Lung microvascular endothelial cell (primary cell): ENCODE measurements around the gene MTREX. TPM values are rescaled to one million over a fixed set of nuclear protein-coding genes. Genes with fewer than 3 reads are reported as not detected.

Source experiments
- DNase-seq, 2 donors: peaks; one replicate each; pipeline versions ENCODE4 v3.0.0 to v3.0.0-alpha.2; 2010; ENCODE audit warnings: low read depth in 2 of 2
- total RNA-seq: library from RNA; depleted of rRNA; stranded (reverse); fragments of >200 nt; gene quantifications from 2 replicates; pipeline ENCODE4 v1.2.1, GENCODE V29; 2014

MTREX gene
- total RNA-seq, 1 donor from 2014 or later = 46.2 TPM

DNA sequence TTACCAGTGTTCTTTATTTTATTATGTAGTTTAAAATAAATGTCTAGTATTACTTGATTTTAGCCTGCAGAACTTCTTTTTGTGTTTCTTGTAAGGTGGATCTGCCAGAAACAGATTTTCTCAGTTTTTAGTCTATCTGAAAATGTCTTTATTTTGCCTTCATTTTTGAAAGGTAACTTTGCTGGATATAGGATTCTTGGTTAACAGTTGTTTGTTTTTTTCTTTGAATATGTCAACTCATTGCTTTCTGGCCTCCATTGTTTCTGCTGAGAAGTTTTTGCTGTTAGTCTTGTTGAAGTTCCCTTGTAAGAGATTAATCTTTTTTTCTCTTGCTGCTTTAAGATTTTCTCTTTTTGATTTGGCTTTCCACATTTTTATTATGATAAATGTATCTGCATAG lies 75.5 kb downstream of the MTREX start:
- DNase-seq = no peak

DNA sequence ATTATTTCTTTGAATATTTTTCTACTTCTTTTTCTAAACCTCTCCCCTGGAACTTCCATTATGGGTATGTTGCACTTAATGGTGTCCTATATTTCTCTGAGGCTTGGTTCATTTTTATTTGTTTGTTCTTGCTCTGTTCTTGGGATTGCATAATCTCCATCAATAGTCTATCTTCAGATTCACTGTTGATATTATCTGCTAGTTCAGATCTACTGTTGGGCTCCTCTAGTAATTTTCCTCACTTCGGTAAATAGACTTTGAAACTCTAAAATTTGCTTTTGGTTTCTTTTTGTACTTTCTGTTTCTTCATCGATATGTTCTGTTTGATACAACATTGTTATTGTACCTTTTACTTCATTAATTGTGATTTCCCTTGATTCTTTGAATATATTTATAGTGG lies 76.3 kb downstream of the MTREX start:
- no peak for DNase-seq

DNA sequence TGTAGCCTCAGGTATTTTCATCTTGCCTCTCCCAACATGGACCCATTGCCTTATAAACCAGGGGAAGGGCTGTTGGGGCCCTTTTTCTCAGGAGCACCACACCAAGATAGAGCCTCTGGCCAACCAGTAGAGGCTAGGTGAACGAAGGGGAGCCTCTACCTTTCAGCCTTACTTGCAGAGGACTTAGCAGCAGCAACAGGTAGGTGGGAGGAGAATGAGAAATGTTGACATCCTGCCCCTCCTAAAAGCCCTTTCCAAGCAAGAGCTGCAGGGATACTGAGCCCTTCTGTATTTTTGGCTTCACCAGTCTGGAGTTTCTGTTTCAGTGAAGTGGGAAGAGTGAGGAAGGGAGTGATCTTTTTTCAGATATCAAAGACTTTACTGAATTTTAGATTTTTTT lies 77.4 kb downstream of the MTREX start:
- DNase-seq = no peak

DNA sequence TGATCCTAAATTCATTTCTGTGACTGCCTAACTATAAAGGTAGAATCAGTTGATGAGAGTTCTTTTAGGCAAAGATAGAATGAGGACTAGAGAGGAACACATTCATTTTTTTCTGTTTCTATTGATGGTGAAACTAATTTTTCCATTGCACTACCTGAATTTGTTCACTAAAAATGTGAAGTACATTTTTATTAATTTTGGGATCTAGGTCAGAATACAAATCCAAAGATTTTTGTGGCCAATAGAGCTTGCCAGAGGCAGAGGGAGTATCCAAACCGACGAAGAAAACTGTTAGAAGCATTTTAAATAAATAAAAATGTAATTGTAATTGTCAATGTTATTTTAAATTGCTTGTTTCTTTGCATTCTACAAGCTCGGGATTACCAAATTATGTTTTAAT lies 78.1 kb downstream of the MTREX start:
- DNase-seq = no peak

DNA sequence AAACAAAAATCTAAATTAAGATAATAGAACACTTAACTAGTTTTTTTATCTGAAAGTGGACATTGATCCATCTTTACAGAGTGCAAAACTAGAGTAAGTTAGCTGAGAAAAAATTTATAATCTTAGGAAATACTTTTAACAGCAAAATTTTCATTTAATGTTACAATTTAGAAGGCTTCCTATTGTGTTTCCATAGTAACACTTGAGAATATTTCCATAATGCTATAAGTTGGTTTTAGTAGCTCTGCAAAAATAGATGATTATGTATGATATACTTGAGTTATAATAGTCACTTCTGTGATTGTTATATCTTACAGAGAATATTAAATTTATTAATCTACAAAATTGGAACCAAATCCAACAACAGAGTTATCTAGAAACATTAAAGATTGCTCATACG lies 78.6 kb downstream of the MTREX start:
- no peak for DNase-seq

DNA sequence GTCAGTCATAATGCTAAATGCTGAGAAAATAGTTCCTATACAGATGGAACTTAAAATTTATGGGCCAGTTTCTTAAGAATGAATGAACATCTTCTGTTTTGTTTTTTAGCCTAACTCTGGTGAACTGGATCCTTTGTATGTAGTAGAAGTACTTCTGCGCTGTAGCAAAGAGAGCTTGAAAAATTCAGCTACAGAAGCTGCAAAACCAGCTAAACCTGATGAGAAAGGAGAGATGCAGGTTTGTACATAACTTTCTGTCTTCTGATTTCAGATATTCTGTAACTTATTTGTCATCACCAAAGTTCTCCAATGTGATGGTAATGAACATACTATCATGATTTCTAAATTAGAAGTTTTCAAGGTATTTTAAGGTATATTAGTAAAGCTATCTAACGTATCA lies 80.1 kb downstream of the MTREX start:
- no peak for DNase-seq

DNA sequence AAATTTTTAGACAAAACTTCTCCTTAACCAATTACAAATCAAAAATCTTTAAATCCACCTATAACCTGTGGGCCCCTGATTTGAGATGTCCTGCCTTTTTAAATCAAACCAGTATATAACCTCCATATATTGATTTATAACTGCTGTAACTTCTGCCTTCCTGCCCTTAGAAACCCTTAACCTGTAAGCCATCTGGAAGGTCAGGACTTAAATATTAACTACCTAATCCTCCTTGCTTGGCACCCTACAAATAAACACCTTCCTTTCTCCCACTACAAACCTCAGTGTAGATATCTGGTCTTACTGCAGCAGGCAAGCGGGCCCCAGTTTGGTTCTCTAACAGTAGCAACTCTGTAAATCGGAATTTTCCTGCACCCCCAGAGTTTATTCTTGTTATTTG lies 83.9 kb downstream of the MTREX start:
- no peak for DNase-seq

DNA sequence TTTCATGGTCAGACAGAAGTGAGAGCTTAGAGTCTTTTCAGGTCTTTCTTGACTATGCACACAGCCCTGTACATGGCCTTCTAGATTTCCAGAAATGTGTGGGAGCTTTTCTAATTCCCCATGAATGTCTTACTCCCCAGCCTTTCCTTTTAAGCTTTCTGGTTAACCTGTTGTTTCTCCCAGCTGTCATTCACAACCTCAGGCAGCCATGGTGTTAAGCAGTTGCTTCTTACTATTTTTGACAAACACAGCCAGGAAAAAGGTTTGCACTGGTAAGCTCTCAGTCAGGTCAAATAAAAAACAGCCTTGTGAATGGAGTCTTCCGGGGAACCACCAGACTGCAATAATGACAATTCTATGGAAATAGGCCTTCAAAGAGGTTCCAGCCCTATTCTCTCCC lies 84.9 kb downstream of the MTREX start:
- DNase-seq = no peak

DNA sequence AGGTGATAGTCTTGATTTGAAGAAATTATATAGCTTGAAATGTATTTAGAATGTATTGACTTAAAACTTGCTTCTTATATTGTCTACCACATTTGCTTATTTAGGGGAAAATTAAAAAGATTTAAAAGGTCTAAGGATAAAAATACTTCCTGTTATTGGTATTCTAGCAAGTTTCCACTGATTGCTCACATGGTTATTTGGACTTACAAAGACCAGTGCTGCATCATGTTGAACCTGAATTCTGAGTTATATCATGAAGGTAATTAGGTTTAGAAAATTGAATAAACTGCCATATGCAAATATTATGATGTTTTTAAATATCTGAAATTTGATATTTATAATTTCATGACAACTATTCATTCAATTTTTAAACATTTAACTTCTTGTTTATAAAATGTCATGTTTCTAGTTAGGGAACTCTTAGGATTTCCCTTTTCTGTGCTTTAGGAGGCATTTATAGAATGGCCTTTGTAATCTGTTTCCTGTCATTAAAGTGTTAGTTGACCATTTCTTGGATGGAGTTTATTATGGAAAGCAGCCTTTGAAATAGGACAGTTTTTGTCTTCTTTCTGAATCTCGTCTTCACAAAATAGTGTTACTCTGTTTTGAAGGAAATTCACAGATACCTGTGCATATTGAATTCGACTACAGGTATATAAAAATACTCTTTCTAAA lies 85.8 kb downstream of the MTREX start:
- DNase-seq = peak; percentile 28 to 65

DNA sequence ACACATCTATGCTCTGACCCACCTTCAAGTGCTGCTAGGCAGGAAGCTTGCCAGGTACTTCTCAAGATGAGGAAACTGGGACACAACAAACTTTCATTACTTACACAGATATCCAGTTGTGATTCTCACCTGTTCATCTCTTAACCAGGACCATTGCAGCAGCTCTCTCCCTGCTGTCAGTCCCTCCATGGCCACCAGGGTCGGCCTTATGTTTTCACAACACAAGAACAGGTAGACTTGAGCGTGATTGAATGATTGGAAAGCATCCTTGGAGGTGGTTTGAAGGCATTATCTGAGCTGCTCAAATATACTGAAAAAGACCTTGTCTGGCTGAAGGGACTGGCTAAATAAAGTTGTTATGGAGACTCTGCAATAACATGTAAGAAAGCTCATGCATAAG lies 94.4 kb downstream of the MTREX start:
- DNase-seq = no peak

DNA sequence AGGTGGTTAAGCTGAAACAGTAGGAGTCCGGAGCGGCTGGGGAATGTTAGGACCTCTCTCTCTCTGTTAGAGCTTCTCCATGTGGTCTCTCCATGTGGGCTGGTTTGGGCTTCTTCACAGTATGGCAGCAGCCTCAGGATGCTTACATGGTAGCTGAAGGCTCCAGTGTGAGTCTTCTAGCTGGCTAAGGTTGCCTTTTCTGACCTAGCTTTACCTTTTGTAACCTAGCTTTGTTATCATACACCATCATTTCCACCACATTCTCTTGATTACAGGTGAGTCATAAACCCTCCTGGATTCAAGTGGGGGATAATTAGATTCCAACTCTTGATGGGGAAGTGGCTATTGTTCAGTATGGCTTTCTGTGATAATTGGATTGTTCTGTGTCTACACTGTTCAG lies 98.5 kb downstream of the MTREX start:
- DNase-seq = no peak

DNA sequence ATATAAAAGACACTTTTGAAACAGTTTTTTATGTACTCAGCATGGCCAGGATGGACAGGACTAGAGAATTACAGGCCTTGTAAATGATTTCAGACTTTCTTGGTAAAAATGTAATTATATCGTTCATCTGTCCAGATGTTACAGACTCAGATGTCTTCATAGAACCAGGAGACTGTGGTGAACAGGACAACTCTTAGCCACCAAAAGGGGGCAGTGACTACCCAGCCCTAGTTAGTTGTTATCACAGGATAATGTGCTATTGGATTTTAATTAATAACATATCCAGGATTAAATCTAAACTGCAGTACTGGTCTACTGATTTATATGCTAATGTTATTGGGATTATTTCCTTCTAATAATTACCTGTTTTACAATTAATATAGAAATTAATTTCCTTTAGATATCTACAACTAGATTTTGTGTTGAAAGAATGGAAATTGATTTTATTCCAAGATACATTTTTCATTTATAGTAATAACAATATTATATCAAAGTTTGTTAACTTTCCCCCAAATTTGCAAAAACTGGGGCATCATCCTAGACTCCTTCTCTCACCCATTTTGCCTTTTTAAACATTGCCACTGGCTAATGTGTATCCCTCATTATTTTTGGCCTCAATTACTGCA lies 99.4 kb downstream of the MTREX start:
- DNase-seq = peak; percentile 70 to 80

DNA sequence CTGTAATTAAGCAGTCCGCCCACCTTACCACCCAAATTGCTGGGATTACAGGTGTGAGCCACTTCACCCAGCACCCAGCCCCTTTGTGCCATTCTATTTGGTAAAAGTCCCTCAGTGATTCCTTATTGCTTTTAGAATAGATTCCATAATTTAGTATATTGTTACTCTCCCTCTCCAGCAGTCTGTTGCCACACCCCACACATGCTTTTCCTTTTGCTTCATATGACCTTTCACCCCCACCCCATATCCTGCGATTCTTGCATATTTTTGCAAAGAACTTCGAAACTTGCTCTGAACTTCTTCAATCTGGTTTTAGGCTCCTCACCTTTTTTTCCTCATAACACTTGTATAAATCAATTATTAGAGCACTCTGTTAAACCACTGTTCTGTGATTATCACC lies 100.2 kb downstream of the MTREX start:
- DNase-seq = no peak

DNA sequence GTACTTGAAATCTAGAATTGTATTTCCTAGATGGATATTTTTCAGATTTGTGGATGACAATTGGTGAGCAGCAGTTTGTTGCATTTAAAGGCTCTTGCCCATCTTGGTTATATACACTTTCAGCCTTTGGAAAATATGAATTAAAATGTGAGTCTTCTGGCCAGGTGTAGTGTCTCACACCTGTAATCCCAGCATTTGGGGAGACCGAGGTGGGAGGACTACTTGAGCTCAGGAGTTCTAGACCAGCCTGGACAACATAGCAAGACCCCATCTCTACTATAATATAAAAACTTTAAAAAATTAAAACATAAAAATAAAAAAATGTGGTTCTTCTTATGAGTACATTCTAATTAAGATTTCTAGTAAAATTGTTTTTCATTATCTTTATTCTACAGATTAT lies 102.0 kb downstream of the MTREX start:
- no peak for DNase-seq

DNA sequence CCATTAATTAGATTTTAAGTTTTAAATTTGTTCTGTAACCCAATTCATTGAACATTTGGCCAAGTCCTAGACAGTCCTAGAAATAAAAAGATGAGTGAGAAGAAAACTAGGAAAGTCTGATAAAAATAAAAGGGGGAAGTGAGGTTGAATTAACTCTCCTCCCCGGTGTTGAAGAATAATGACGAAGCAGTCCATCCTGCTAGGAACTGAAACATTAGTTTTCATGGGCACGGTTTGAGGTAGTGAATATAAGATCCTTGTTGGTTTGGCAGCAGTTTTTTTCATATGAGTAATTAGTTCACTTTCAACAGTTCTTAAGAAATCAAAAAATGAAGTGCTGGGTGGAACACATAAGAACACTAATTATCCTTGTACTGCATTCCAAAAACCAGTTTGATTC lies 103.1 kb downstream of the MTREX start:
- no peak for DNase-seq

DNA sequence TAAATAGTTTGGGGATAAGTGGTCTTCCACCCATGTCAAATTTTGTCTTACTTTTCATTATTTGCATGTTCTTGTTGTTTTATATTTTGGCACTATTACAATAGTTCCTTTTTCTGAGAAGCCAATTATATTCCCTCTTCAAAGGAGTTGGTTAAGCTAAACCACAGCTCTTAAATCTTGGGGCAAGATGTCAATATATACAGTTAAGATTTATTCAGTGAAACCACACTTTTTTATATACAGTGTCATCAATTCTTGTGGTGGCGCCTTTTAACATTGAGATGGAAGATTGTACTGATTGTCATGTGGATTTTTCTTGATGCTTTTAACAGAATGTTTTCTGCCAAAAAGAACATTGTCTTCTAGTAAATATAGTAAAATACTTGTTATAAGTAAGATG lies 104.1 kb downstream of the MTREX start:
- DNase-seq = no peak

DNA sequence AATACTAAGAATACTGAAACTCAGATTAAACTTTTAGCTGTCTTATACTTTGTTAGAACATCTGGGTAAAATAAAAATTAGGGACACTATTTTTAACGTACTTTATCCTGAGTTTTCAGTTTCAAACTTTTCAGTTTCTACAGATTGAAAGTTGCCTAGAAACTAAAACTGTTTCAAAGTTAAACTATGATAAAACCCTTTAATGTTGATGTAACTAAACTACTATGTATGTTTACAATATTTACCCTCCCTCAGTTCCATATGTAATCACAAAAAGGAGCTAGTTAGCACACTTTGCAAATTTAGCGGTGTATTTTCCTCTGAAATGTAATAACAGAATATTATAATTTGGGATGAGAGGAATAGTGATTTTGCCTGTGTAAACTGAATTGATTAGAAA lies 105.9 kb downstream of the MTREX start:
- no peak for DNase-seq

DNA sequence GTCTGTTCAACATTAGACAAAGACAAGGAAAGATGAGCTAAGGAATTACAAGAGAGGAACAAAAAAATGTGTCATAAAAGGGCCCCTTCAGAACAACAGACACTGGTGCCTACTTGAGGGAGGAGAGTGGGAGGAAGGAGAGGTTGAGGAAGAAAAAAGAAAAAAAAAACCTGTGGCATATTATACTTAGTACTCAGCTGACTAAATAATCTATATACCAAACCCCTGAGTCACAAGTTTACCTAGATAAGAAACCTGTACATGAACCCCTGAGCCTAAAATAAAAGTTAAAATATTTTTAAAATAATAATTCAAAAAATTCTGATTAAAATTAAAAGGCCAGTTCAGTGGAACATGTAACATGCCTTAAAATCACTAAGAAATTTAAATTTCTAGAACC lies 107.3 kb downstream of the MTREX start:
- no peak for DNase-seq

DNA sequence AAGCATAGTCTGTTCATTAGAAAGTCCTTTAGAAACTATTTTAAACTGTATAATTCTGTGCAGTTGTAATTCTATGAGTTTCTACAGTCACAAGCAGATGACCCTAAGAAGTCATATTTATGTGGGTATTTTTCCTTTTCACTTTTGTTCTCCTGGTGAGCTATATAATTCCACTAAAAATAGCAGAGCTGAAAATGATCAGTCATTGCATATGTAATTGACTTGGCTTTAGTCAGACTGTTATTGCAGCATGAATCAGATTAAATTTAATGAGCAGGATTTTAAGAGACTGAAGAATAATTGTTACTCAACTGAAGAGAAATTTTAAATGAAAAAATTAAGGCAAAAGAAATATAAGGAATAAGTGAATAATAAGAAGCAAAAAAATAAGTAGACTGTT lies 108.5 kb downstream of the MTREX start:
- no peak for DNase-seq

DNA sequence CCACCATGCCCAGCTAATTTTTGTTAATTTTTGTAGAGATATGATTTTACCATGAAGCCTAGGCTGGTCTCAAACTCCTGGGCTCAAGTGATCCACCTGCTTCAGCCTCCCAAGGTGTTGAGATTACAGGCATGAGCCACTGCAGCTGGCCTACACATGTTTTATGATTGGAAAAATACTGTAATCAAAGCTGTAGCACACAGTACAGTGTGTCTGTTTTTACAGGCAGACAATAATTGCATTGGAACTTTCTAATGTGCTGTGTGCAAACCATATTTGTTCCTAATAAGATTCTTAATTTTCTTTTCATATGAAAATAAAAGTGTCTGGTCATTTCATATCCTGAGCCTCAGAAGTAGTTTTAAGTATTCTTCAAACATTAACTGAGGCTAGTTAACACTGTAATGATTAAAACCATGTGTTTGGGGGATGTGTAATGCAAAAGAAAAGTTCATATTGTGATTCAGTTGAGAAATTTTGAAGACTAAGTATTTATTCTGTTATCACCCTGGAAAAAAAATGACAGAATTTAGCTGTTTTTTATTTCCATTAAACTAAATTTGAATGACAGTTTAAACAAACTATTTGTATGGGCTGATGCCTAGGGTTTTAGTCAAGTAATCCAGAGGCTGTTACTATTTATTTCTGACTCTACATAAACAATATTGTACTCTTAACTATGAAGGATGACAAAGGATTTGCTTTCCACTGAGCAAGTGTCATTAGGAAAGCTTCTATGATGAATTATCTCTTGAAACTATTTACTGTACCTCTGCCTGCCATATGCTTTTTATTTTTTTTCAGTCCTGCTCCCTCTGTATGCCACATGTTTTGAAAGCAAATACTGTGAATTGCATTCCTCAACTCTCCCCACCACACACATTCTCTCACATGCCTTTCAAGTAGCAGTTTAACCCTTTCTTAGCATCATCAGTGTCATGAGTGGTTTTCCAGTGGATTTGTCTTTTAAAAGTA lies 111.5 kb downstream of the MTREX start:
- DNase-seq = no peak

DNA sequence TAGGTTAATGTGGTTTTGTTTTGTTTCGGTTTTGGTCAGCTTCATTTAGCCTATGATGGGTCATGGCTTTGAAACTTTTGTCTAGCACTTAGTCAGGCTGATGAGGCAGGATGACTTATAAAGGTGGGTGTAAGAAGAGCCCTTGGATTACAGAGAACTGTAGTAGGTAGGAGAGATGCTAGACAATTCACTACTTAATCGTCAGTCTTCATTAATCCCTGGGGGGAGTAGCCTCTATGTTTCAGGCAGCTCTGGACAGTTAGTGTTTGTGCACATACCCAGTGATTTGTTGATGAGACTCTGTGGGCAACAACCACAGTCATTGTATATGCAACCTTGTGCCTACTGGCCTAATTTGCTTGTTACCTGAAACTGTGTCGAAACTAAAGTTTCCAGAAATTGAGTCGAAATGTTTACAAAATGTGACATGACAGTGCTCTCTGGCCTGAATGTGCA lies 113.3 kb downstream of the MTREX start:
- no peak for DNase-seq

DNA sequence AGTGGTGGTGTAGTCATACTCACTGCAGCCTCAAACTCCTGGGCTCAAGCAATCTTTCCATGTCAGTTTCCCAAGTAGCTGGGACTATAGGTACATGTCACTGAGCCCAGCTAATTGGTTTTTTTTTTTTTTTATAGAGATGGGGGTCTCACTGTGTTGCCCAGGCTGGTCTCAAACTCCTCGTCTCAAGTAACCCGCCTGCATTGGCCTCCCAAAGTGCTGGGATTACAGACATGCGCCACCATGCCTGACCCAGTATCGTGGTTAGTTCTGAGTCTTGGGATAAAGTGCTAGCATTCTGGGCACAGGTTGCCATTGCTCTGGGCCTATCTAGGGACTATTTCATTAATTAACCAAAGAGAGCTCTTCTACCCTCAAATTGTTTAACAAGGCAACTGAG lies 118.7 kb downstream of the MTREX start:
- no peak for DNase-seq
